ENCODE measurements around the gene CCL26.
"Not testable (repeated sequence)": the region's sequence is repeated elsewhere in the genome, so short reads cannot be mapped to it uniquely, and the experiment has no call there.

CCL26 gene

GRCh38 chr7:75795831-75796285 lies 23.8 kb upstream of the CCL26 start:
- H3K4me1 ChIP-seq (ENCODE audit: control insufficient read depth in 1 of 2, insufficient read depth in 2 of 2, low read length in 2 of 2): peaks cover 0 to 11% of the 10 kb centered on the region in 2 donors

GRCh38 chr7:75793676-75794075 lies 21.7 kb upstream of the CCL26 start:
- no peaks in the 10 kb centered on the region for H3K9me3 ChIP-seq (ENCODE audit: control insufficient read depth in 1 of 2, low read length in 2 of 2)
- H3K27me3 ChIP-seq (ENCODE audit: control insufficient read depth in 1 of 2, insufficient read depth in 2 of 2, low read length in 2 of 2): no peaks in the 10 kb centered on the region
- no peak overlapping the region for H3K27ac ChIP-seq (ENCODE audit: low read depth, low read length)
- H3K4me1 ChIP-seq (ENCODE audit: control insufficient read depth in 1 of 2, insufficient read depth in 2 of 2, low read length in 2 of 2): peaks cover 0 to 11% of the 10 kb centered on the region in 2 donors
- H3K4me3 ChIP-seq (ENCODE audit: low read depth in 1 of 2, low read length in 2 of 2): no peak overlapping the region
- no peak overlapping the region for H3K9ac ChIP-seq (ENCODE audit: low read depth in 1 of 2, low read length in 2 of 2)
- H3K36me3 ChIP-seq (ENCODE audit: control insufficient read depth in 1 of 2, insufficient read depth in 2 of 2, low read length in 2 of 2): no peaks in the 10 kb centered on the region

More at GRCh38 chr7:75795831-75796285, 23.8 kb upstream of the CCL26 start:
- Histone ChIP-seq H3K9ac (ENCODE audit: low read depth in 1 of 2, low read length in 2 of 2) (no peak overlapping the region), H3K27ac (ENCODE audit: low read depth, low read length) (peak overlapping the region; percentile 27), H3K36me3 (ENCODE audit: control insufficient read depth in 1 of 2, insufficient read depth in 2 of 2, low read length in 2 of 2) (no peaks in the 10 kb centered on the region), H3K4me3 (ENCODE audit: low read depth in 1 of 2, low read length in 2 of 2) (no peak overlapping the region), H3K27me3 (ENCODE audit: control insufficient read depth in 1 of 2, insufficient read depth in 2 of 2, low read length in 2 of 2) (no peaks in the 10 kb centered on the region), H3K9me3 (ENCODE audit: control insufficient read depth in 1 of 2, low read length in 2 of 2) (no peaks in the 10 kb centered on the region)

GRCh38 chr7:75792567-75792966 lies 20.6 kb upstream of the CCL26 start:
- not testable (repeated sequence) for H3K27me3 ChIP-seq (ENCODE audit: control insufficient read depth in 1 of 2, insufficient read depth in 2 of 2, low read length in 2 of 2); H3K9ac ChIP-seq (ENCODE audit: low read depth in 1 of 2, low read length in 2 of 2); H3K27ac ChIP-seq (ENCODE audit: low read depth, low read length); H3K9me3 ChIP-seq (ENCODE audit: control insufficient read depth in 1 of 2, low read length in 2 of 2); H3K4me3 ChIP-seq (ENCODE audit: low read depth in 1 of 2, low read length in 2 of 2); H3K36me3 ChIP-seq (ENCODE audit: control insufficient read depth in 1 of 2, insufficient read depth in 2 of 2, low read length in 2 of 2)
- H3K4me1 ChIP-seq (ENCODE audit: control insufficient read depth in 1 of 2, insufficient read depth in 2 of 2, low read length in 2 of 2): peaks cover 0 to 11% of the 10 kb centered on the region in 2 donors

- no peaks in the 10 kb centered on the region for H3K27me3 ChIP-seq (ENCODE audit: control insufficient read depth in 1 of 2, insufficient read depth in 2 of 2, low read length in 2 of 2)
- no peak overlapping the region for H3K4me3 ChIP-seq (ENCODE audit: low read depth in 1 of 2, low read length in 2 of 2)
- no peak overlapping the region for H3K9ac ChIP-seq (ENCODE audit: low read depth in 1 of 2, low read length in 2 of 2)
- no peak overlapping the region for H3K27ac ChIP-seq (ENCODE audit: low read depth, low read length)
- H3K36me3 ChIP-seq (ENCODE audit: control insufficient read depth in 1 of 2, insufficient read depth in 2 of 2, low read length in 2 of 2): no peaks in the 10 kb centered on the region
- H3K4me1 ChIP-seq (ENCODE audit: control insufficient read depth in 1 of 2, insufficient read depth in 2 of 2, low read length in 2 of 2): peaks cover 0 to 4% of the 10 kb centered on the region in 2 donors
- H3K9me3 ChIP-seq (ENCODE audit: control insufficient read depth in 1 of 2, low read length in 2 of 2): no peaks in the 10 kb centered on the region
These were observed 17.4 kb upstream of the CCL26 start for GRCh38 chr7:75789361-75789924.

- H3K4me1 ChIP-seq (ENCODE audit: control insufficient read depth in 1 of 2, insufficient read depth in 2 of 2, low read length in 2 of 2); H3K9ac ChIP-seq (ENCODE audit: low read depth in 1 of 2, low read length in 2 of 2); H3K27ac ChIP-seq (ENCODE audit: low read depth, low read length); H3K4me3 ChIP-seq (ENCODE audit: low read depth in 1 of 2, low read length in 2 of 2); H3K27me3 ChIP-seq (ENCODE audit: control insufficient read depth in 1 of 2, insufficient read depth in 2 of 2, low read length in 2 of 2); H3K36me3 ChIP-seq (ENCODE audit: control insufficient read depth in 1 of 2, insufficient read depth in 2 of 2, low read length in 2 of 2); H3K9me3 ChIP-seq (ENCODE audit: control insufficient read depth in 1 of 2, low read length in 2 of 2): not testable (repeated sequence)
These were observed 16.3 kb upstream of the CCL26 start for GRCh38 chr7:75788154-75788847.

- H3K9ac ChIP-seq (ENCODE audit: low read depth in 1 of 2, low read length in 2 of 2); H3K9me3 ChIP-seq (ENCODE audit: control insufficient read depth in 1 of 2, low read length in 2 of 2); H3K4me3 ChIP-seq (ENCODE audit: low read depth in 1 of 2, low read length in 2 of 2); H3K27me3 ChIP-seq (ENCODE audit: control insufficient read depth in 1 of 2, insufficient read depth in 2 of 2, low read length in 2 of 2); H3K4me1 ChIP-seq (ENCODE audit: control insufficient read depth in 1 of 2, insufficient read depth in 2 of 2, low read length in 2 of 2); H3K27ac ChIP-seq (ENCODE audit: low read depth, low read length); H3K36me3 ChIP-seq (ENCODE audit: control insufficient read depth in 1 of 2, insufficient read depth in 2 of 2, low read length in 2 of 2): not testable (repeated sequence)
These were observed 11.0 kb upstream of the CCL26 start for GRCh38 chr7:75783058-75783457.

GRCh38 chr7:75780647-75781273 lies 8.7 kb upstream of the CCL26 start:
- not testable (repeated sequence) for H3K9me3 ChIP-seq (ENCODE audit: control insufficient read depth in 1 of 2, low read length in 2 of 2); H3K27me3 ChIP-seq (ENCODE audit: control insufficient read depth in 1 of 2, insufficient read depth in 2 of 2, low read length in 2 of 2); H3K4me3 ChIP-seq (ENCODE audit: low read depth in 1 of 2, low read length in 2 of 2); H3K4me1 ChIP-seq (ENCODE audit: control insufficient read depth in 1 of 2, insufficient read depth in 2 of 2, low read length in 2 of 2); H3K36me3 ChIP-seq (ENCODE audit: control insufficient read depth in 1 of 2, insufficient read depth in 2 of 2, low read length in 2 of 2); H3K27ac ChIP-seq (ENCODE audit: low read depth, low read length); H3K9ac ChIP-seq (ENCODE audit: low read depth in 1 of 2, low read length in 2 of 2)

- not testable (repeated sequence) for H3K4me3 ChIP-seq (ENCODE audit: low read depth in 1 of 2, low read length in 2 of 2); H3K27ac ChIP-seq (ENCODE audit: low read depth, low read length); H3K4me1 ChIP-seq (ENCODE audit: control insufficient read depth in 1 of 2, insufficient read depth in 2 of 2, low read length in 2 of 2); H3K27me3 ChIP-seq (ENCODE audit: control insufficient read depth in 1 of 2, insufficient read depth in 2 of 2, low read length in 2 of 2); H3K36me3 ChIP-seq (ENCODE audit: control insufficient read depth in 1 of 2, insufficient read depth in 2 of 2, low read length in 2 of 2); H3K9me3 ChIP-seq (ENCODE audit: control insufficient read depth in 1 of 2, low read length in 2 of 2); H3K9ac ChIP-seq (ENCODE audit: low read depth in 1 of 2, low read length in 2 of 2)
These were observed 7.5 kb upstream of the CCL26 start for GRCh38 chr7:75779516-75779915.

- not testable (repeated sequence) for H3K4me1 ChIP-seq (ENCODE audit: control insufficient read depth in 1 of 2, insufficient read depth in 2 of 2, low read length in 2 of 2); H3K27ac ChIP-seq (ENCODE audit: low read depth, low read length); H3K9me3 ChIP-seq (ENCODE audit: control insufficient read depth in 1 of 2, low read length in 2 of 2)
These were observed 7.0 kb upstream of the CCL26 start for GRCh38 chr7:75779035-75779434.

GRCh38 chr7:75776295-75776971 lies 4.4 kb upstream of the CCL26 start:
- peaks cover 0 to 5% of the 10 kb centered on the region in 2 donors for H3K4me1 ChIP-seq (ENCODE audit: control insufficient read depth in 1 of 2, insufficient read depth in 2 of 2, low read length in 2 of 2)
- H3K27me3 ChIP-seq (ENCODE audit: control insufficient read depth in 1 of 2, insufficient read depth in 2 of 2, low read length in 2 of 2): no peaks in the 10 kb centered on the region
- no peaks in the 10 kb centered on the region for H3K36me3 ChIP-seq (ENCODE audit: control insufficient read depth in 1 of 2, insufficient read depth in 2 of 2, low read length in 2 of 2)
- no peak overlapping the region for H3K9ac ChIP-seq (ENCODE audit: low read depth in 1 of 2, low read length in 2 of 2)
- H3K9me3 ChIP-seq (ENCODE audit: control insufficient read depth in 1 of 2, low read length in 2 of 2): no peaks in the 10 kb centered on the region
- H3K27ac ChIP-seq (ENCODE audit: low read depth, low read length): no peak overlapping the region
- H3K4me3 ChIP-seq (ENCODE audit: low read depth in 1 of 2, low read length in 2 of 2): no peak overlapping the region

More at GRCh38 chr7:75779035-75779434, 7.0 kb upstream of the CCL26 start:
- not testable (repeated sequence) for H3K9ac ChIP-seq (ENCODE audit: low read depth in 1 of 2, low read length in 2 of 2); H3K27me3 ChIP-seq (ENCODE audit: control insufficient read depth in 1 of 2, insufficient read depth in 2 of 2, low read length in 2 of 2); H3K4me3 ChIP-seq (ENCODE audit: low read depth in 1 of 2, low read length in 2 of 2); H3K36me3 ChIP-seq (ENCODE audit: control insufficient read depth in 1 of 2, insufficient read depth in 2 of 2, low read length in 2 of 2)

Measured in duodenal mucosa (tissue), 2 donors.